A549 (cell line): ENCODE results near the gene EPHA1. TPM values are rescaled to one million over a fixed set of nuclear protein-coding genes. Genes with fewer than 3 reads are reported as not detected.
"Not testable (repeated sequence)": the region's sequence is repeated elsewhere in the genome, so short reads cannot be mapped to it uniquely, and the experiment has no call there.

Experiments used
- ATAC-seq, 2 experiments: fragments of 200-7000 bp in 1 of 2; fragments of >200 bp in 1 of 2; cut with Nextera tagmentation in 1 of 2; cut with Tn5 transposase in 1 of 2; 3 replicates each; pipeline versions ENCODE4 v1.8.0 to v1.9.1; 2018 to 2020; ENCODE audit warnings: mild to moderate bottlenecking in 1 of 2, moderate library complexity in 1 of 2
- CTCF ChIA-PET: fragments of 300-600 bp; sonication (Branson Sonifier 250); formaldehyde crosslinking; extraction: SDS; loops from one replicate; lab custom pipeline; 2021; ENCODE audit warnings: antibody characterized with exemption, inconsistent platforms; lab: Yijun Ruan, JAX
- POLR2A ChIA-PET: fragments of 350-600 bp; formaldehyde crosslinking; extraction: SDS; loops from one replicate; lab custom pipeline; 2021; ENCODE audit warnings: antibody characterized with exemption, inconsistent platforms; lab: Yijun Ruan, JAX
- DNase-seq, 2 experiments: peaks; one replicate each; pipeline versions ENCODE4 v3.0.0 to v3.0.0-alpha.2; 2011 to 2016; ENCODE audit warnings: low read depth in 1 of 2, low spot score in 1 of 2
- FAIRE-seq: peaks from 2 replicates; lab custom pipeline; 2011; peaks lifted over from hg19 to GRCh38; lab: Jason Lieb, UNC
- H3K27ac ChIP-seq, 2 experiments: fragments of >200 bp; sonication (Bioruptor Twin); formaldehyde crosslinking; 3 replicates each; pipeline ENCODE4 v1.5.1; 2016 to 2017
- H3K4me1 ChIP-seq: fragments of >200 bp; sonication (Bioruptor Twin); formaldehyde crosslinking; 3 replicates; pipeline ENCODE4 v1.6.1; 2016
- H3K4me2 ChIP-seq: fragments of >200 bp; sonication (Bioruptor Twin); formaldehyde crosslinking; 3 replicates; pipeline ENCODE4 v1.6.1; 2016
- H3K4me3 ChIP-seq: fragments of >200 bp; sonication (Bioruptor Twin); formaldehyde crosslinking; 3 replicates; pipeline ENCODE4 v1.5.1; 2016
- H3K9me3 ChIP-seq: fragments of >200 bp; sonication (Bioruptor Twin); formaldehyde crosslinking; 3 replicates; pipeline ENCODE4 v1.6.1; 2016
- ATOH8 ChIP-seq: fragments of 250-450 bp; sonication (Bioruptor Pico); IDR thresholded peaks from 2 replicates; pipeline ENCODE4 v1.5.0; 2020; ENCODE audit warnings: low read depth, mild to moderate bottlenecking, moderate library complexity
- CBX8 ChIP-seq: fragments of 200-600 bp; sonication (generic); IDR thresholded peaks from 2 replicates; pipeline ENCODE4 v1.6.1; 2016
- CHD2 ChIP-seq: fragments of 150-350 bp; IDR thresholded peaks from 2 replicates; pipeline ENCODE4 v1.6.1; 2014; ENCODE audit warnings: low read length; ENCODE audit not compliant: partially characterized antibody
- ELK1 ChIP-seq: fragments of 150-350 bp; IDR thresholded peaks from 2 replicates; pipeline ENCODE4 v1.6.1; 2014; ENCODE audit warnings: low read depth, mild to moderate bottlenecking, low read length
- EP300 ChIP-seq, 2 experiments: fragments of >200 bp; sonication (Bioruptor Twin); formaldehyde crosslinking; IDR thresholded peaks; 2 replicates in 1 of 2; 3 replicates in 1 of 2; pipeline ENCODE4 v1.6.1; 2016 to 2017
- HDAC2 ChIP-seq: fragments of 200-600 bp; sonication (generic); IDR thresholded peaks from 2 replicates; pipeline ENCODE4 v1.6.1; 2016
- HES2 ChIP-seq: fragments of >200 bp; sonication (Bioruptor Twin); formaldehyde crosslinking; IDR thresholded peaks from 2 replicates; pipeline ENCODE4 v1.6.1; 2016
- HOXA7 ChIP-seq: fragments of 250-450 bp; sonication (Bioruptor Pico); IDR thresholded peaks from 2 replicates; pipeline ENCODE4 v1.5.0; 2020; ENCODE audit warnings: mild to moderate bottlenecking, moderate library complexity
- HOXB13 ChIP-seq: fragments of 250-450 bp; sonication (Bioruptor Pico); IDR thresholded peaks from 2 replicates; pipeline ENCODE4 v1.5.0; 2020; ENCODE audit warnings: low read depth, mild to moderate bottlenecking, moderate library complexity
- HOXB5 ChIP-seq: fragments of 250-450 bp; sonication (Bioruptor Pico); IDR thresholded peaks from 2 replicates; pipeline ENCODE4 v1.5.0; 2020; ENCODE audit warnings: mild to moderate bottlenecking, moderate library complexity
- JUN ChIP-seq, 2 experiments: fragments of >200 bp; sonication (Bioruptor Twin); formaldehyde crosslinking; IDR thresholded peaks; 2 replicates in 1 of 2; 3 replicates in 1 of 2; pipeline ENCODE4 v1.6.1; 2016 to 2017
- JUNB ChIP-seq: fragments of >200 bp; sonication (Bioruptor Twin); formaldehyde crosslinking; IDR thresholded peaks from 2 replicates; pipeline ENCODE4 v1.6.1; 2016
- MAFK ChIP-seq: fragments of 450-650 bp; IDR thresholded peaks from 2 replicates; pipeline ENCODE4 v1.6.1; 2014; ENCODE audit not compliant: partially characterized antibody
- NPAS2 ChIP-seq: fragments of 250-450 bp; sonication (Bioruptor Pico); IDR thresholded peaks from 2 replicates; pipeline ENCODE4 v1.8.0; 2022; ENCODE audit warnings: mild to moderate bottlenecking, moderate library complexity, borderline replicate concordance
- NR3C1 ChIP-seq: fragments of >200 bp; sonication (Bioruptor Twin); formaldehyde crosslinking; IDR thresholded peaks from 3 replicates; pipeline ENCODE4 v1.6.1; 2017
- RAD21 ChIP-seq, 2 experiments: fragments of >200 bp in 1 of 2; sonication (Bioruptor Twin) in 1 of 2; formaldehyde crosslinking in 1 of 2; IDR thresholded peaks in 1 of 2; conservative IDR thresholded peaks in 1 of 2; 2 replicates in 1 of 2; 3 replicates in 1 of 2; pipeline ENCODE4 v1.6.1; 2012 to 2018; ENCODE audit warnings: inconsistent platforms in 1 of 2
- RFX5 ChIP-seq: fragments of 450-650 bp; IDR thresholded peaks from 2 replicates; pipeline ENCODE4 v1.7.1; 2014; ENCODE audit warnings: antibody characterized with exemption, mild to moderate bottlenecking, moderate library complexity
- RNF2 ChIP-seq: fragments of 200-600 bp; sonication (generic); IDR thresholded peaks from 2 replicates; pipeline ENCODE4 v1.6.1; 2016; ENCODE audit warnings: low read depth, mild to moderate bottlenecking, antibody characterized with exemption, moderate library complexity, borderline replicate concordance
- SMC3 ChIP-seq: fragments of >200 bp; sonication (Bioruptor Twin); formaldehyde crosslinking; IDR thresholded peaks from 3 replicates; pipeline ENCODE4 v1.6.1; 2018; ENCODE audit warnings: inconsistent platforms
- TFCP2L1 ChIP-seq: fragments of 250-450 bp; sonication (Bioruptor Pico); IDR thresholded peaks from 2 replicates; pipeline ENCODE4 v1.5.0; 2021; ENCODE audit warnings: mild to moderate bottlenecking
- ZC3H11A ChIP-seq: fragments of 450-650 bp; IDR thresholded peaks from 2 replicates; pipeline ENCODE4 v1.6.1; 2014; ENCODE audit warnings: antibody characterized with exemption, mild to moderate bottlenecking
- ZFP36 ChIP-seq: fragments of 450-650 bp; IDR thresholded peaks from 2 replicates; pipeline ENCODE4 v1.6.1; 2014; ENCODE audit warnings: borderline replicate concordance; ENCODE audit not compliant: partially characterized antibody
- ZNF302 ChIP-seq: fragments of 250-450 bp; sonication (Bioruptor Pico); IDR thresholded peaks from 2 replicates; pipeline ENCODE4 v1.9.0; 2021; ENCODE audit warnings: inconsistent platforms, mild to moderate bottlenecking, moderate library complexity
- WGBS: methylation state at CpG from one replicate; pipeline ENCODE4 v1.1.6; 2017; ENCODE audit errors: missing lambda C conversion rate; 5-methylcytosine and 5-hydroxymethylcytosine counted together
- polyA plus RNA-seq, 4 experiments: library from polyadenylated mRNA; depleted of rRNA in 3 of 4; stranded (reverse); fragments of >200 nt; fragmentation: RNase III in 1 of 4; extraction: RNeasy Plus Mini Kit Qiagen cat#74134 plus additional on column Dnase treatment in 1 of 4; gene quantifications; 2 replicates in 3 of 4; 3 replicates in 1 of 4; pipeline ENCODE4 v1.2.3, GENCODE V29; 2011 to 2017

The EPHA1 gene
- polyA plus RNA-seq, 2 of the 4 experiments (the other 2 are of a cell fraction): not detected

- TF ChIP-seq HOXB13 (CRISPR knock-in tag): no peak
- no peak for TF ChIP-seq HDAC2
- TF ChIP-seq ZNF302 (CRISPR knock-in tag): no peak
- no peak for TF ChIP-seq ZFP36
- TF ChIP-seq SMC3: no peak
- TF ChIP-seq HES2: no peak
- no peak for TF ChIP-seq ZC3H11A
- no peak for TF ChIP-seq RNF2
- TF ChIP-seq TFCP2L1 (CRISPR knock-in tag): no peak
- TF ChIP-seq EP300 (IDR thresholded peaks at IDR 0.05): no peak
- no peak for TF ChIP-seq JUNB
- TF ChIP-seq MAFK: no peak
- TF ChIP-seq CBX8: no peak
- TF ChIP-seq RAD21 (conservative IDR thresholded peaks at IDR 0.05 in 1 of 2, IDR thresholded peaks at IDR 0.05 in 1 of 2): no peak
- ATAC-seq (no peak), FAIRE-seq (no peak), DNase-seq (no peak)
- Histone ChIP-seq H3K9me3 (no peaks in the 10 kb centered on the region), H3K27ac (no peak overlapping the region), H3K4me3 (no peak overlapping the region), H3K4me2 (no peak overlapping the region), H3K4me1 (peaks cover 7% of the 10 kb centered on the region; the same call in 2 of the 3 replicates)
- CTCF ChIA-PET: interaction anchor here (1.1 to 5.9 kb wide), 5 partner anchors 9 to 165 kb away, joined by 3 to 46 read pairs (median 5); no protein-coding TSS in a partner anchor
- WGBS: 39% methylated on average over 3 of the region's 3 CpGs
- POLR2A ChIA-PET: no interaction called here
Observed at GRCh38 chr7:143406002-143406357, 2.7 kb downstream of the EPHA1 start.

- H3K4me2 ChIP-seq: no peak overlapping the region
- peaks cover 7% of the 10 kb centered on the region; the same call in 2 of the 3 replicates for H3K4me1 ChIP-seq
- TF ChIP-seq RFX5 (no peak), HOXB5 (no peak), CHD2 (no peak), TFCP2L1 (CRISPR knock-in tag) (no peak), HOXA7 (CRISPR knock-in tag) (no peak)
- no peak overlapping the region for H3K27ac ChIP-seq
- WGBS: 28% methylated on average over 8 of the region's 9 CpGs
- ChIA-PET CTCF (interaction anchor here (0.7 to 5.9 kb wide), 5 partner anchors 8 to 165 kb away, joined by 3 to 46 read pairs (median 5); no protein-coding TSS in a partner anchor), POLR2A (no interaction called here)
- no peak for ATAC-seq
- no peak for FAIRE-seq
- no peak overlapping the region for H3K4me3 ChIP-seq
- H3K9me3 ChIP-seq: no peaks in the 10 kb centered on the region
- DNase-seq: no peak
Observed at GRCh38 chr7:143405173-143406001, 3.3 kb downstream of the EPHA1 start.

- WGBS: 46% methylated on average over 4 of the region's 4 CpGs
- H3K4me1 ChIP-seq, ATAC-seq, H3K4me2 ChIP-seq, FAIRE-seq, DNase-seq, H3K9me3 ChIP-seq, H3K27ac ChIP-seq, H3K4me3 ChIP-seq, POLR2A ChIA-PET: not testable (repeated sequence)
- CTCF ChIA-PET: interaction anchor here (1.2 to 3.5 kb wide), 5 partner anchors 9 to 161 kb away, joined by 3 to 26 read pairs (median 20); partner anchors contain the start of gene ZYX
Observed at GRCh38 chr7:143402233-143402632, 6.4 kb downstream of the EPHA1 start.

GRCh38 chr7:143401265-143401664 lies 7.4 kb downstream of the EPHA1 start:
- no peak overlapping the region for H3K4me2 ChIP-seq
- H3K4me3 ChIP-seq: no peak overlapping the region
- TF ChIP-seq SMC3 (no peak), EP300 (IDR thresholded peaks at IDR 0.05) (no peak), NR3C1 (no peak), ATOH8 (CRISPR knock-in tag) (no peak), JUN (IDR thresholded peaks at IDR 0.05) (no peak), ELK1 (no peak), NPAS2 (CRISPR knock-in tag) (no peak), CBX8 (no peak), HOXB13 (CRISPR knock-in tag) (no peak)
- POLR2A ChIA-PET: no interaction called here
- no peaks in the 10 kb centered on the region for H3K4me1 ChIP-seq
- 68% methylated on average over 11 of the region's 12 CpGs for WGBS
- FAIRE-seq (no peak), ATAC-seq (no peak), DNase-seq (no peak)
- no peaks in the 10 kb centered on the region for H3K9me3 ChIP-seq
- H3K27ac ChIP-seq: no peak overlapping the region
- CTCF ChIA-PET: interaction anchor here (1.2 to 3.5 kb wide), 5 partner anchors 9 to 160 kb away, joined by 3 to 26 read pairs (median 20); partner anchors contain the start of gene ZYX
